ENCODE results near the gene PNLIPRP3. TPM values are rescaled to one million over a fixed set of nuclear protein-coding genes. Genes with fewer than 3 reads are reported as not detected.

PNLIPRP3 gene
- total RNA-seq, 6 experiments from 2014 or later: not detected

- intact Hi-C loops (cut with DNase I): no loop called here
- ATAC-seq (peak; percentile 61 to 75 (median 68)), DNase-seq (no peak)
- Histone ChIP-seq H3K27me3 (no peaks in the 10 kb centered on the region), H3K9me3 (no peaks in the 10 kb centered on the region), H3K36me3 (no peaks in the 10 kb centered on the region), H3K4me1 (no peaks in the 10 kb centered on the region), H3K4me3 (no peak overlapping the region), H3K27ac (no peak overlapping the region)
- TF ChIP-seq CTCF (IDR thresholded peaks at IDR 0.05): peak; percentile 51 to 88 (median 85)
- no peak for TF ChIP-seq POLR2A (IDR thresholded peaks at IDR 0.05)
- 16% methylated on average over 10 of the region's 10 CpGs for WGBS (ENCODE audit: insufficient coverage, low coverage, low lambda C conversion rate, missing lambda C conversion rate)
These were observed 94.0 kb downstream of the PNLIPRP3 start for GRCh38 chr10:116521424-116522290.

- no peaks in the 10 kb centered on the region for H3K4me1 ChIP-seq
- H3K27me3 ChIP-seq: no peaks in the 10 kb centered on the region
- H3K4me3 ChIP-seq: no peak overlapping the region
- no peak for TF ChIP-seq CTCF (IDR thresholded peaks at IDR 0.05)
- no peak for TF ChIP-seq POLR2A (IDR thresholded peaks at IDR 0.05)
- ATAC-seq: no peak
- H3K27ac ChIP-seq: no peak overlapping the region
- WGBS (ENCODE audit: insufficient coverage, low coverage, low lambda C conversion rate, missing lambda C conversion rate): 54% methylated on average over 6 of the region's 8 CpGs
- DNase-seq: no peak
- H3K36me3 ChIP-seq: no peaks in the 10 kb centered on the region
- intact Hi-C loops (cut with DNase I): no loop called here
- H3K9me3 ChIP-seq: no peaks in the 10 kb centered on the region
These were observed 95.2 kb downstream of the PNLIPRP3 start for GRCh38 chr10:116522803-116523381.

GRCh38 chr10:116524736-116525135 is 97.1 kb downstream of the PNLIPRP3 start:
- Histone ChIP-seq H3K27me3 (no peaks in the 10 kb centered on the region), H3K27ac (no peak overlapping the region), H3K4me3 (no peak overlapping the region), H3K4me1 (no peaks in the 10 kb centered on the region), H3K9me3 (no peaks in the 10 kb centered on the region), H3K36me3 (no peaks in the 10 kb centered on the region)
- no peak for ATAC-seq
- no peak for DNase-seq
- WGBS (ENCODE audit: insufficient coverage, low coverage, low lambda C conversion rate, missing lambda C conversion rate): 80% methylated on average over 2 of the region's 3 CpGs
- intact Hi-C loops (cut with DNase I): no loop called here
- TF ChIP-seq POLR2A (IDR thresholded peaks at IDR 0.05) (no peak), CTCF (IDR thresholded peaks at IDR 0.05) (no peak)

GRCh38 chr10:116526219-116526618 is 98.6 kb downstream of the PNLIPRP3 start:
- no peaks in the 10 kb centered on the region for H3K27me3 ChIP-seq
- no peak overlapping the region for H3K4me3 ChIP-seq
- WGBS (ENCODE audit: insufficient coverage, low coverage, low lambda C conversion rate, missing lambda C conversion rate): 29% methylated on average over 3 of the region's 3 CpGs
- TF ChIP-seq POLR2A (IDR thresholded peaks at IDR 0.05) (no peak), CTCF (IDR thresholded peaks at IDR 0.05) (no peak)
- intact Hi-C loops (cut with DNase I): no loop called here
- H3K27ac ChIP-seq: no peak overlapping the region
- ATAC-seq: peak; percentile 20 to 74 (median 40)
- no peaks in the 10 kb centered on the region for H3K36me3 ChIP-seq
- DNase-seq: no peak
- H3K9me3 ChIP-seq: no peaks in the 10 kb centered on the region
- no peaks in the 10 kb centered on the region for H3K4me1 ChIP-seq

Small RNA genes within 50 kb of the gene (small RNA-seq; reads per million reads assigned to genes)
- gene SNRPGP6: 0 reads per million in 2 experiments

Other genes starting within 250 kb of the PNLIPRP3 start
- 10 to 100 TPM; 17.9 to 67.8 (median 42.8) TPM for gene GFRA1, start 154.6 kb upstream of the PNLIPRP3 start, total RNA-seq
- not detected for gene CCDC172, start 103.4 kb upstream of the PNLIPRP3 start, total RNA-seq
- not detected for gene PNLIP, start 118.1 kb downstream of the PNLIPRP3 start, total RNA-seq
- not detected for gene PNLIPRP1, start 163.1 kb downstream of the PNLIPRP3 start, total RNA-seq
- not detected for gene PNLIPRP2, start 193.1 kb downstream of the PNLIPRP3 start, total RNA-seq